LHCN-M2 (cell line): ENCODE measurements around the gene PRAMEF12. TPM values are rescaled to one million over a fixed set of nuclear protein-coding genes. Genes with fewer than 3 reads are reported as not detected.

Source experiments
- total RNA-seq: library from RNA; depleted of rRNA; stranded (reverse); fragments of >200 nt; gene quantifications from 2 replicates; pipeline ENCODE4 v1.2.3, GENCODE V29; 2014; rRNA removed

PRAMEF12 gene
- total RNA-seq, 1 experiment from 2014 or later = not detected

Other genes starting within 250 kb of the PRAMEF12 start
- 1.4 and 1.6 TPM in 2 replicates for gene DHRS3, start 155.5 kb upstream of the PRAMEF12 start, total RNA-seq
- not detected in 2 replicates for gene AADACL4, start 129.7 kb upstream of the PRAMEF12 start, total RNA-seq
- gene AADACL3, start 57.6 kb upstream of the PRAMEF12 start, total RNA-seq = not detected in 2 replicates
- not detected in 2 replicates for gene CFAP107, start 27.5 kb upstream of the PRAMEF12 start, total RNA-seq
- not detected in 2 replicates for gene PRAMEF1, start 17.7 kb downstream of the PRAMEF12 start, total RNA-seq
- not detected in 2 replicates for gene PRAMEF11, start 57.7 kb downstream of the PRAMEF12 start, total RNA-seq
- not detected in 2 replicates for gene HNRNPCL1, start 75.0 kb downstream of the PRAMEF12 start, total RNA-seq
- not detected in 2 replicates for gene PRAMEF2, start 83.3 kb downstream of the PRAMEF12 start, total RNA-seq
- gene PRAMEF4, start 112.5 kb downstream of the PRAMEF12 start, total RNA-seq = not detected in 2 replicates
- gene PRAMEF10, start 124.5 kb downstream of the PRAMEF12 start, total RNA-seq = not detected in 2 replicates
- gene PRAMEF7, start 142.9 kb downstream of the PRAMEF12 start, total RNA-seq = not detected in 2 replicates
- gene PRAMEF6, start 173.8 kb downstream of the PRAMEF12 start, total RNA-seq = not detected in 2 replicates